HG02884 (cell line): ENCODE measurements around the gene PFKP.

Experiments used
- ATAC-seq: cut with Tn5 transposase; IDR thresholded peaks from one replicate; pipeline ENCODE4 v1.9.1; 2021; ENCODE audit warnings: mild to moderate bottlenecking, moderate library complexity; ENCODE audit not compliant: unreplicated experiment

Gene PFKP

DNA sequence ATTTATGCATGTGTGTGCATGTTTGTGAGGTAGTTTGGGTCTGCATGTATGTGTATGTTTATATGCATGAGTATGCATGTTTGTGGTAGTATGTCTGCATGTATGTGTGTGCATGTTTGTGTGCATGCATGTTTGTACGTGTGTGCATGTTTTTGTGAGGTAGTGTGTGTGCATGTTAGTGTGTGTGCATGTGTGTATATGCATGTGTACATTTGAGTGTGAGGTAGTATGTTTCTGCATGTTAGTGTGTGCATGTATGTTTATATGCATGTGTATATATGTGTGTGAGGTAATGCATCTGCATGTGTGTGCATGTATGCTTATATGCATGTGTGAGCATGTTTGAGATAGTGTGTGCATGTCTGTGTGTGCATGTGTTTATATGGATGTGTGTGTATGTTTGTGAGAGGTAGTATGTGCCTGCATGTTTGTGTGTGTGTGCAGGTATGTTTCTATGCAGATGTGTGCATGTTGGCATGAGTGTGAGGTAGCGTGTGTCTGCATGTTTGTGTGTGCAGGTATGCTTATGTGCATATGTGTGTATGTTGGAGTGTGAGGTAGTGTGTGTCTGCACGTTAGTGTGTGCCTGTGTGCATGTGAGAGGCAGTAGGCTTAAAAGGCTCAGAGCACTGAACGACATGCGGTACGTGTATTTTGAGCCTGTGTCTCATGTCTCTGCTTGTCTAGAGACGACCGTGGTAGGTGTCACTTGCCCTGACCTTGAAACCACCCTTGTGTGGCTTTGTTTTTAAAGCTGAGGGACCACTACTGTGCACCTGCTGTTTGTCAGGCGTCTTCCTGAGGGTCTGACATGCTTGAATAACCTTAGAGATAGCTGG lies 43.7 kb downstream of the PFKP start:
- no peak for ATAC-seq

DNA sequence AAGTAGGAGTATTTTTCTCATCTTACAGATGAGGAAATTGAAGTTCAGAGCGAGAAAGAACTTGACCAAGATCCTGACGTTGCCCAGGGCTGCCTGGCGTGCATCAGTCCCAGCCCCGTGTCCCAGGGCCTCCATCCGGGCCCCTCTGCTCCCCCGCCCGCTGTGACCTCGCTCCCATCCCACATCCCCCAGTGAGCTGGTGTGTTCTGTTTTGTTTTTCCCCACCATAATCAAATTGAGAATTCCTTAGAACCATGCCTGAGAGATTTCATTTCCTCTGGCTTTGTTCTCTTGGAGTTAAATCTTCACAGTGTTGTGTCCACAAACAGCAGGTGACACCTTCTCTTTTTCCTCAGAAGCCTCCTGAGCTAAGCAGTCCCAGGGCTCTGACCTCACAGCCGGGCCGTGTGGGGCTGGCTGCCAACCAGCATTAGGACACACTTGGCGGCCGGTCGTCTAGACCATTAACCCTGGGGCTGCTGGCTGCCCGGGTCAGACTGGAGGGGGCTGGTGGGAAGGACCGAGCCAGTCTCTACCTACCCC lies 44.3 kb downstream of the PFKP start:
- ATAC-seq = no peak

DNA sequence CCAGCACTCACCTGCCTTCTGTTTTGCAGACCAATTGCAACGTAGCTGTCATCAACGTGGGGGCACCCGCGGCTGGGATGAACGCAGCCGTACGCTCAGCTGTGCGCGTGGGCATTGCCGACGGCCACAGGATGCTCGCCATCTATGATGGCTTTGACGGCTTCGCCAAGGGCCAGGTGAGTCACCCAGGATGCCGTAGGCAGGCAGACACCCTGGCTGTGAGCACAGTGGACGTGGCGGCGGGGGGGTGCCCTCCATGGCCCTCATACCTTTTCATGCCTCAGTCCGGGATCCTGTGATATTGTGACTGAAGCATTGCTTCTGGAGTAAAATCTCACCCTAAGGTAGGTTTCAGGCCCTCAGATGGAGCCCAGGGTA lies 46.0 kb downstream of the PFKP start:
- ATAC-seq = no peak

DNA sequence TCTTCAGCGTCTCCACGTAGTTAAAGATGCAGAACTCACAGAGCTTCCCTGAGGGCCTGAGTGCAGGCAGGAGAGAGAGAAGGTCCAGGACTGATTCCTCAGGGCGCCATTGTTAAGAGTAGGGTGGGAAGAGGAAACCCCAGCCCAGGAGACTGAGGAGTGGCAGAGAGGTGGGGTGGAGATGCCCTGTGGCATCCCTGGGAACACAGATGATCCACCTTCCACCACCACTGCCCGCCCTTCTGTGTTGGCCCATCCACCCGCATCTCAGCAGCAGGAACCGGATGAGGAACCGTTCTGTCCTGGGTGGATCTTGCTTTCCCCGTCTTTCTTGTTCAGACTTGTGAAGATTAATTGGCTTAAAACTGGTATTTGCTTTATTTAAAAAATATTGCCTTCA lies 48.3 kb downstream of the PFKP start:
- no peak for ATAC-seq

DNA sequence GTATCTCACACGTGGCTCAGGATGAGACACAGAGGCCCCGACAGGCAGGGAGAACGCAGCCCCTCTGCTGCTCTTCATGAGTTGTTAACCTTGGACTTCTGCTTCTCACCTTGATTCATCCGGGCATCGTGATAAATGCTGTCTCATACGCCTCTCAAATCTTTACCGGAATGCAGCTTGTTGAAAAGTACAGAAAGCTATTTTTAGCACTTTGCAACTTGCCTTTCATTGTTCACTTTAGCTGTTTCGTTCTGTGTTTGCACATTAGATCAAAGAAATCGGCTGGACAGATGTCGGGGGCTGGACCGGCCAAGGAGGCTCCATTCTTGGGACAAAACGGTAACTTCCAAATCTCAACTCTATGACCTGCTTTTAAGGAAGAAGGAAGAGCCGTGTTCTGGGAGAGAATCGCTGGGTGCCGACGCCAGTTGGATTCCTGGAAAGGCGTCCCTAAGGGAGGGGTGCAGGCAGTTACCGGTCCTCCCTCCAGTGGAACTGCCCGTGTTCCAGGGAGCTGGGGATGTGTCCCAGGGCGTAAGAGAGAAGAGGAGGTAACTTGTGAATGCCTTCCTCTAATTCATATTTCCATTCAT lies 49.3 kb downstream of the PFKP start:
- no peak for ATAC-seq

DNA sequence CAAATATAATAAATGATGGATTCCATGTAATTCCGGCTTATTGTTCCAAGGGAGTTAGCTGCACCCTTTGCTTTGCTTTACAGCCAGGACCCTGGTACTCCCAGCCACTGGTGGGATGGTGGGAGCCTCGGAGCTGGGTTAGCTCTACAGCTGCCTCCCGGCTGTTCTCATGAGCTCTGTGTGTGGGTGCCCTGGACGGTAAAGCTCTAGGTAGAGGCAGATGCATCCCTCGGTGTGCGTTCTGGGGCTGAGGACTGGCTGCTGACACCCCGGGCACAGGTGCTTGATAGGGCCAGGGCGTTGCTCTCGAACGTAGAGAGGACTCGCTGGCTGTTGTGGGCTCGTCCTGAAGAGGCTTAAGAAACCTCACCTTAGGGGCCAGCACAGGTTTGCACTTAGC lies 50.1 kb downstream of the PFKP start:
- no peak for ATAC-seq

DNA sequence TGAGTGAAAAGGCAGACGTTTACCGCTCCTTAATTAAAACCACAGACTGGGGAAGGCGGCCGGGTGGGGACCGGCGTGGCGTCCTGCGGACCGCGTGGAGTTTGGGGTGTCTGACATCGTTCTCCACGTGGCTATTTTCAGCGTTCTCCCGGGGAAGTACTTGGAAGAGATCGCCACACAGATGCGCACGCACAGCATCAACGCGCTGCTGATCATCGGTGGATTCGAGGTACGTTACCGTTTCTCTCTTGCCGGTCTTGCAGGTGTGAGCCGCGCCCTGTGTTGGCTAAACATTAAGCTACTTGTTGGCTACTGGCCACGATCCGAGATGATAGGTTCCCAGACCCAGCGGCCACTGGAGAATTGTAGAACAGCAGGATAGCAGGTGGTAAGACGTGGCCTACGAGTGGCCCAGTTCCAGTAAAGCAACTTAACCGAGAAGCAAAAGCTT lies 51.3 kb downstream of the PFKP start:
- ATAC-seq = no peak

DNA sequence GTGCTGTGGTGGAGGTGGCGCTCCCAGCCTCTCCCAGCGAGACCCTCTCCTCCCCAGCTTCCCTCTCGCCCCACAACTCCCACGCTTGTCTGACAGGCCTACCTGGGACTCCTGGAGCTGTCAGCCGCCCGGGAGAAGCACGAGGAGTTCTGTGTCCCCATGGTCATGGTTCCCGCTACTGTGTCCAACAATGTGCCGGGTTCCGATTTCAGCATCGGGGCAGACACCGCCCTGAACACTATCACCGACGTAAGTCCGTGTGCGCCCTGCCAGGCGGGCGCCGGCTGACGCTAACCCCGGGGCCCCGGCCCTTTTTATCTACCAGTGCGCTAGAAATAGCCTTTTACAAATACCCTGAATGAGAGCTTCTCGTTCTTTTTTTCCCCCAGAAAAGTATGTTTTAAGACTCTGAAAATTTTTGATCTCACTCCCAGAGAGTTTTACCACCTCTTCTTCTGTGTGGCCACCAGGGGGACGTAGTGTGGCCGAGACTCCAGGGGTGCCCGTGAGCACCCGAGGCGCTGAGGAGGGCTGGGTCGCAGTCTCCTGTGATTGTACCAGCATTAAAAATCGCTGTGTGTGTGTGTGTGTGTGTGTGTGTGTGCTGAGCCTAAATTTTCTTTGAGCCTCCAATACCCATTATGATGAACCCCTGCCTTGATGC lies 52.6 kb downstream of the PFKP start:
- ATAC-seq = no peak

DNA sequence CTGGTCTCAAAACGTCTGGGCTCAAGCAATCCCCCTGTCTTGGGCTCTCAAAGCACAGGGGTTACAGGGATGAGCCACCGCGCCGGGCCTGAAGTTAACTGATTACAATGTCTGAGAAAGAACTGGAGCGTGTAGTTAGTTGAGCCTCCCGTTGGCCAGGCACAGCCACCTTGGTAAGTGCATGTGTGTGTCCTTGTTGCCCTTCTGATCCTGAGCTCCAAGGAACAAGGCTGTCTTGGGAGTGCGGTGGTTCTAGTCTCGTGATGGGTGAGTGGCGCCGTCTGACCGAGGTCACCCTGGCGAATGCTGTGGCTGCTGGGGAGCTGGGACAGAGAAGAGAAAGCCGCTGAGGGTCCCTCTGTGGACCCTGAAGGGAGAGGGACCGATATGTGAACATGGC lies 54.7 kb downstream of the PFKP start:
- ATAC-seq = no peak

DNA sequence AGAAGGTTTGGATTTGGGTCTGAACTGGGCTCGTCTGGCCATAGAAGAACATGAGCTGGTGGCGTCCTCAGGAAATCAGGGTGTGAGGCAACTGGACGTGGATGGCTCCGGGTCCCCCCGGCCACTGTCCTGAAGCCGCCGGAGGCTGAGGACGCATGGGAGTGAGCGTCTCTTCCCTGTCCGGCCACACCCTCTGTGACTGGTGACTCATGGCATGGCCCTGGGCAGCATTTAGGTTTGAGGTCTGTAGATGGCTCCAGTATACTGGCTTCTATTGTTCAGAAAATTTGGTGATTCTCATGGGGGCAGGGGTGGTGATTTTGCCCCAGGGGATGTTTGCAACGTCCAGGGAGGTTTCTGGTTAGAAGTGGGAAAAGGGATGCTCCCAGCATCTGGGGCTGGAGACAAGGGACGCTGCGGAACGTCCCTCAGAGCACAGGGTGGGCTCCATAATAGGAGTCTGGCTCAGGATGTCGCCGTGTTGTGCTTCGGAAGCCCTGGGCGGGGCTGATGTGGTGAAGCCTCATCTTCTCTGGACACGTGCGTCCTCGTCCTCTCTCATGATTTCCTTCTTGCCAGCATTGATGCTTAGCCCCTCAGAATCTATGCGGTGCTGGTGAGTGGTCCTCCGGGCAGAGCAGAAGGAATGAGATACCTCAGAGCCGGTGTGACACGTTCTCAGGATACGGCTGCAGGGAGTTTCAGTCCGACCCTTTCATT lies 55.3 kb downstream of the PFKP start:
- no peak for ATAC-seq

DNA sequence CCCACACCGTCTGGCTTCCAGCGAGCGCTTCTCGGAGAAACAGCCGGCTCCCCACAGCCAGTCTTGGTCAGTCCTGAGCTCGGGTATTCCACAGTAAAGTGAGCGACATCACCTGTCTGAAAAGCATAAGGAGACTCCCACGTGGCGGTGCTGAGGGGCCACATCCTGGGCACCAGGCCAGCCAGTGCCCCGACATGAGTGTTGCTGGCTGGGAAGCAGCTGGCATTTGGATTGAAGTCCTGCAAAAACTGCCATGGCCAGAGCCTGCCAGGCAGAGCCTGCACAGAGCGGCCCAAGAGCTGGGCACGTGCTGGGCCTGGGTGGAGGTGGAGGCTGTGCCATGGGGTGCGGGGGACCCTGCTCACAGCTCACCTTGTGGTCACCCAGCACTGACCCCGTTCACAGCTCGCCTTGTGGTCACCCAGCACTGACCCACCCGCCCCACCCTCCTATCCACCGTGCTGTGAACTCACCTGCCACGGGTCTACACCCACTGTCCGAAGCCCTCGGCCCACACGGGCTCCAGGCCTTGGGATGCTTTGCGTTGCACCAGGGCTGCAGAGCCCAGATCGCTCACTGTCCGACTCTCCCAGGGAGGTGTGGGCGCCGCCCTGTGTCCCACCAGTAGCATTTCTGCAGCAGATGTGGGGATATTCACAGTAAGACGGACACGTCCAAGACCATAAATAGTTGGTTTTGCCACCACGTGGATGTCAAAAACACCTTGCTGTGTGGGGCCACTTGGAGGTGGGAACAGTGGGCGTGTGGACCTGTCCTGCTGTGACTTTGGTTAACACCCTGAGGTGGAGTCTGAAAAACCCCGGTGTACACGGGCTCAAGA lies 56.4 kb downstream of the PFKP start:
- no peak for ATAC-seq

DNA sequence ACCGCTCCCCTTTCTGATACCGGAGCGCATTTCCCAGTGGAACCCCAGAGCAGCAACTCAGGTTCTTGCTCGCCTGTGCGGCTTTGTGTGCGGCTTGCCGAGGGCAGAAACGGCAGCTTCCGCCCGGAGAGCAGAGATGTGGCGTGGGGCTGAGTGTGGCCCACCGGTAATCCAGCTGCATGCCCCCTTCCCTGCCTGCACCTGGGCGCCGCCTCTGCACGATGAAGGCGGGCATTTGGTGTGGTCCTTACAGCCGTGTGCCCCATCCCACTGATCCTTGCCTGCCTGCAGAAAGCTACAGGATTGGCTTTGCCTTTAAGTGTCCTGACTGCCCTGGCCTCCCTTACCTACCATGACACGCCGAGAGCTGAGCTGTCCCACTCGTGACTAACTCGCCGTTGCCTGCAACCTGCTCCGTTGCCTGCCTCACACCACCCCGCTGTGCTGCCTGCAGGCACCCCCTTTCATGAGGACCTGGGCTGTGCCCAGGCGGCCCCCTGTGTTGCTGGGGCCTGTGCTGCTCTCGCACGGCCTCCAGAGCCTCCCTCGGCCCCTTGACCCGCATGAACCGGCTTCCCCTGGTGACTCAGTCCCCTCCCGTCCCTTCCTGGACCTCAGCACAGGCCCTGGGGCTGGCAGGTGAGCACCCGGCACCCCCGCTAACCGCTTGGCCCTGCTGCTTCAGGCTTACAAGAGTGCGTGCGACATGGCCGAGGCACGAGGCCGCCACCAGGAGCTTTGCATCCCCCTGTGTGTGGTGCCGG lies 57.2 kb downstream of the PFKP start:
- no peak for ATAC-seq

DNA sequence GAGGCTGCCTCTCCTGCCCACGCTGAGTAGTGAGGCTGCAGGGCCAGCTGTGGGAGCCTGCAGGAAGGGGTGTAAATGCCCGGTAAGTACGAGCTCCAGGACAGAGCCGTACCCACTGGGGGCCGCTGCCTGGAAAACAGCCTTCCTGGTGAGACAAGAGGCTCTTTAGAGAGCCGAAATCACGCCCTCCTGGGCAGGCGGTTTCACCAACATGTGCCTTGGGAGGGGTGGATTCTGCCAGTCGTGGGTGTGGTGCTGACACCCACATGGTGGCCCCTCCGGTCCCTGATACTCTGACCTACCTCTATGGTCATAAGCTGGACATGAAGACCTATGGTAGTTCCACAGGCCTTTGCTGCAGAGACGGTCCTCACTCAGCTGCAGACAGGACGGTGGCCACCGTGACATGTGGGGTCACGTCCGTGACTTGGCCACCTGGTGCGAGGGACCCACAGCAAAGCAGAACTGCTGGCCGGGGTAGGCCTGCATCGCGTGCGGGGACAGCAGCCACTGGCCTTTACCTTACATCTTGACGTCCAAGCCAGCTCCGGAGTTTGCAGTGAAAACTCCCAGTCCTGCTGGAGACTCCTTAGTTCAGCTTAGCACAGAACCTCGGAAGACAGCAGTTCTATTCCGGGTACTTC lies 58.3 kb downstream of the PFKP start:
- no peak for ATAC-seq

DNA sequence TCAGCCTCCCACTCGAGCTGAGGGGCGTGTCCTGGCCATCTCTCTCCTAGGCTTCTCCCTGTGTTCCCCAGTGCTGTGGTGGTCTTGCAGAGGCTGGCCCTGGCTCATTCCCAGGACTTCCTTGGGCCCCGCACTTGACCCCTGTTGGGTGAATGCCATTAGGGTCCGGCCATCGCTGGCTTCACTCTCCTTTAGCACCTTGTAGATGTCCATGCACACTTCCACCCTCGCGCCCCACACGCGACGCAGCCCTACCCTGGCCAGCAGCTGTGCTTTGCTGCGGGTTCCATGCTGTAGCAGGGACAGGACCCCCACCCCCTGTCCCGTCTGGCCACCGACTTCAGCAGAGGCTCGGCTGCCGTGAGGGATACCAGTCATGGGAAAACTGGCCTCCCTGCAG lies 58.9 kb downstream of the PFKP start:
- ATAC-seq = no peak

DNA sequence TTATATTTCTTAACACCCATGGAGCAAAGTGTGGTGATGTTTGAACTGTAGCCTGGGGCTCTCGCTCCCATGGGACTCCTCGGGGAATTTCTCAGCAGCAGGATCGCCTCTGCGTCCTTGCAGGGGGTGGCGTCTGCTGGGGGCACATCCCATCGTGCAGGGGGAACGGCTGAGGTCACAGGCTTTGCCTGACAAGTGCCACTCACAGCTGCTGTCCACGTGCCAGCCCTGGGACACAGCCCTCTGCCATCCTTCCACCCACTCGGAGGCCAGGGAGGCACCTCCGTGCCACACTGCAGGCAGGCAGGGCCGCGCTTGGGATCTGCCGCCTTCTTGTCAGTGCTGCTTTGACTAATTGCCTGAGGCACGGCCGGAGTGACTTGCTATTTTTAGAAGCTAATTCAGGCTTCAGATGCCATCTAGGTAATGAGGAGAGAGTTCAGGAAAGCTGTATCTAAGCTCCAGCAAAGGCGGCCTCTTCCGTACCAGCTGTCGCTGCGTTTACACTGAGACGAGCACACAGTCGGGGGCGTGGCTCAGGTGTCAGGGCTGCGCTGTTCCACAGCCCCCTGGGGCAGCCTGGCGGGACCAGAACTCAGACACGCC lies 59.5 kb downstream of the PFKP start:
- no peak for ATAC-seq

DNA sequence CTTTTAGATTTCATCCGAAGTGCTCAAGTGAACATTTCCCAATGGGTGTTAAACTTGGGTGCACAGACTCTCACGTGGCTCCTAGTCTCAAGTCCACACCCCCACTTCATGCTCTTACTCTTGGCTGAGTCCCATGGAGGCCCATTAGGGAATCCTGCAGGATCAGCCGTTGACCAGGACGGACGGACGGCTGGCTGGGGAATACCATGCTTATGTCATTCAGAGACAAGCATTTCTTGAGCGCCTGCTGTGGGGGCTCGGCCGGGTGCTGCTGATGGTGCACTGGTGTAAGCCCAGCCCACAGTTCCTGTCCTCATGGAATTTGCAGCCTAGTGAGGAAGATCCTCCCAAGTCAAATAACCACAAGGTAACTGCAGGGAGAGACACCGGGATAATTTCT lies 60.6 kb downstream of the PFKP start:
- no peak for ATAC-seq

DNA sequence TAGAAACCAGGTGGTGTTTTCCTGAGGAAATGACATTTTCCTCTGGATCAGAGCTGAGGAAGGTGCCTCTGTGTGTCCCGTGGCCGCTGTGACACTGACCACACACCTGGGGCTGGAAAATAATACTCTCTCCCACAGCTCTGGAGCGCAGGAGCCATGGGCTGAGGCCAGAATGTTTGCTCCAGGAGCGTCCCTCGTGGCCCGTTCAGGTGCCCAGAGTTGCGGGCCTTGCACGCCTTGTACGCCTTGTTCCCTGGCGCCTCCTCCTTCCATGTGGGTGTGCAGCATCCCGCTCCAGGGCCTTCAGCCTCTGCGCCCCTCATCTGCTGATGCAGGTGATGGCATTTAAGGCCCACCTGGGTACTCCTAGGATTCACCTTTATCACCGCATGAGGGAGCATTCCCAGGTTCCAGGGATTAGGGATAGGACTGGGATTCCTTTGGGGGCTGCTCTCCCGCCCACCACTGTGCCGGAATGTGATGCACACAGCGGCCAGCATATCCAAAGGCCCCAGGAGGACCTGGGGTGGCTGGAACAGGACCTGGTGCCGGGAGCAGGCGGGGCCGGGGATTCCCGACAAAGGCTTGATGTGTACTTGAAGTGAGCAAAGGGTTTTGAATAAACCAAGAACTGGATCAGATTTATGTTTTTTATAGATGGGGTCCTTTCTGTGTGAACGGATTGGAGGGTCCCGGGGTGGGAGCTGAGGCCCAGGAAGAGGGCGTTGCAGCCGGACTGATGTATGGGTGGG lies 61.2 kb downstream of the PFKP start:
- ATAC-seq = no peak
